Common myeloid progenitor, CD34-positive (primary cell): Measurements from ENCODE around the gene TMEM145.

ENCODE experiments used
- CTCF ChIA-PET: fragments of 350-600 bp; sonication (Branson Sonifier 250); formaldehyde crosslinking; loops from one replicate; lab custom pipeline; 2021; ENCODE audit warnings: antibody characterized with exemption; lab: Charles Lee
- POLR2A ChIA-PET: fragments of 350-600 bp; sonication (Branson Sonifier 250); formaldehyde crosslinking; loops from one replicate; lab custom pipeline; 2021; ENCODE audit warnings: antibody characterized with exemption; lab: Charles Lee
- DNase-seq, 3 donors: peaks; one replicate each; pipeline versions ENCODE4 v3.0.0 to v3.0.0-alpha.2; 2013
- H3K27ac ChIP-seq, 2 experiments: 1 replicate in 1 of 2; 2 replicates in 1 of 2; pipeline ENCODE4 v1.7.0; 2013; ENCODE audit warnings: inconsistent platforms in 2 of 2, low read length in 2 of 2, mild to moderate bottlenecking in 2 of 2, low read depth in 1 of 2, moderate library complexity in 1 of 2; ENCODE audit not compliant: severe bottlenecking in 2 of 2, insufficient read depth in 1 of 2, poor library complexity in 1 of 2
- H3K27me3 ChIP-seq, 5 experiments: replicated peaks in 2 of 5; 1 replicate in 3 of 5; 2 replicates in 2 of 5; pipeline versions ENCODE4 v1.6.1 to v1.7.0; 2013; ENCODE audit warnings: low read length in 4 of 5, mild to moderate bottlenecking in 2 of 5, moderate library complexity in 2 of 5, inconsistent platforms in 1 of 5; ENCODE audit not compliant: insufficient read depth in 5 of 5, control insufficient read depth in 4 of 5
- H3K36me3 ChIP-seq, 4 experiments: 1 replicate in 2 of 4; 2 replicates in 2 of 4; pipeline versions ENCODE4 v1.6.1 to v1.7.0; 2013; ENCODE audit warnings: low read length in 3 of 4, control low read depth in 1 of 4, mild to moderate bottlenecking in 1 of 4; ENCODE audit not compliant: control insufficient read depth in 4 of 4, insufficient read depth in 4 of 4
- H3K4me1 ChIP-seq, 4 experiments: 1 replicate in 3 of 4; 2 replicates in 1 of 4; pipeline versions ENCODE4 v1.6.1 to v1.7.1; 2013; ENCODE audit warnings: low read length in 3 of 4, mild to moderate bottlenecking in 3 of 4, control low read depth in 1 of 4, inconsistent platforms in 1 of 4, moderate library complexity in 1 of 4; ENCODE audit not compliant: control insufficient read depth in 4 of 4, insufficient read depth in 4 of 4; ENCODE audit errors: control extremely low read depth in 1 of 4
- H3K4me3 ChIP-seq, 7 experiments: 1 replicate in 4 of 7; 2 replicates in 3 of 7; pipeline versions ENCODE4 v1.5.1 to v1.7.0; 2013; ENCODE audit warnings: mild to moderate bottlenecking in 7 of 7, low read length in 6 of 7, moderate library complexity in 6 of 7, inconsistent platforms in 2 of 7, low read depth in 2 of 7, control low read depth in 1 of 7; ENCODE audit not compliant: insufficient read depth in 4 of 7, control insufficient read depth in 1 of 7; ENCODE audit errors: extremely low read depth in 1 of 7
- H3K9me3 ChIP-seq, 5 experiments: 1 replicate in 4 of 5; 2 replicates in 1 of 5; pipeline versions ENCODE4 v1.6.1 to v1.7.1; 2013; ENCODE audit warnings: low read length in 4 of 5, mild to moderate bottlenecking in 2 of 5, inconsistent platforms in 1 of 5, low read depth in 1 of 5, moderate library complexity in 1 of 5; ENCODE audit not compliant: control insufficient read depth in 4 of 5, insufficient read depth in 2 of 5; ENCODE audit errors: control extremely low read depth in 1 of 5
- WGBS: methylation state at CpG from one replicate; pipeline ENCODE4 v1.1.5; 2013; ENCODE audit not compliant: insufficient coverage; 5-methylcytosine and 5-hydroxymethylcytosine counted together

Gene TMEM145

DNA sequence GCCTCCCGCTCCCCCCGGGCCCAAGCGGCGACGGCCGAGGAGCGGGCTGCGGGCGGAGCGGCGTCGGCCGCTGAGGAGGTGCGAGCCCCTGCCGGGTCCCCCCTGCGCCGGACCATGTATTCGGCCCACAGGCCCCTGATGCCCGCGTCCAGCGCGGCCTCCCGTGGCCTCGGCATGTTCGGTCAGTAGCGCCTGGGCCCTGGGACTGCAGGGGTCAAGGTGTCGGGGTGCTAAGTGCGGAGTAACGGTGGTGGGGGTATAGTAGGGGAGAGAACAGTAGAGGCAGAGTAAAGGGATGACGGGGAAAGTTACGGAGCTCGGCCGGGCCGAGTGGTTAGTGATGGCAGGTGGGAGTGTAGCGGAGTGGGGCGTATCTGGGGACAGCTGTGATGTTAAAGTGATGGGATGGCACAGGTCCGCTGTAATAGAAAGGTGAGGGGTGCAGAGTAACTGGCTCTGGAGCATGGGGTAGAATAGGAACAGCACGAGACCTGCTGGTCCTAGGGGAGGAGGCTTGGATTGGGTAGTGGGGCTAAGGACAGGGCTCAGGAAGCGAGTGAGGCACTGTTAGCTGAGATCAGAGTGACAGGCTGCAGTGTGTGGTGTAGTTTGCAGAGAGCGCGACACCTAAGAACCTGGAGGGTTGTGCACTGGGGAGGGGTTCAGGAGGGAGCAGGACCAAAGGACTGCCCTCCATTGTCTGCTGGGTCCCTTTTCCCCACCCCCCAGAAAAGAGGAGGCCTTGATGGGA lies 28.3 kb upstream of the TMEM145 start:
- ChIA-PET CTCF (interaction anchor here (1.0 to 1.4 kb wide), 2 partner anchors 33 to 177 kb away, joined by 3 to 5 read pairs; no protein-coding TSS in a partner anchor), POLR2A (interaction anchor here (1.1 kb wide), 1 partner anchor 42 kb away, joined by 4 read pairs; the partner anchor contains the start of gene GSK3A)
- no peaks in the 10 kb centered on the region for H3K9me3 ChIP-seq
- H3K36me3 ChIP-seq: peaks cover 4 to 36% (median 27%) of the 10 kb centered on the region in 4 experiments
- H3K27ac ChIP-seq: peak overlapping the region in 1 of 2 experiments; percentile 76
- no peaks in the 10 kb centered on the region for H3K27me3 ChIP-seq
- peak in 1 of 3 donors; percentile 48 for DNase-seq
- peak overlapping the region; percentile 35 to 87 (median 83) for H3K4me3 ChIP-seq
- under 1% methylated on average over 35 of the region's 41 CpGs for WGBS
- H3K4me1 ChIP-seq: peaks cover 9 to 59% (median 50%) of the 10 kb centered on the region in 4 experiments

DNA sequence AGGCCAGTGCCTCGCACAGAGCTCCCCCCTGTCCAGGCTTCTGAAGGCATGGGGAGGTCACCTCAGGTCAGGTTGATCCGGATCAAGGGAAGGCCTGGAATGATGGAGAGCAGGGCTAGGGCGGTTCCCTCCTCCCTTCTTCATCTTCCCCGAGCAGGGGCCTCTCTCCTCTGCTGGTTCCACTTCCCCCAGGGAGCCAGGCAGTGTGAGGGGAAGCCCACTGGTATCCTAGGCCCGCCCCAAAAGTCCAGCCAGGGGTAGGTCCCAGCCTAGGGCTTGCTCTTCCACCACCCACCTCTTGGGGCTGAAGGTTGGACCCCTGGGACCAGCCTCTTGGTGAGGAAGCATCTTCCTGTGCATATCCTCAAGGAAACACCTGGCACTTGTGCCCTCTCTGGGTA lies 27.6 kb upstream of the TMEM145 start:
- WGBS: 5% methylated on average over 4 of the region's 5 CpGs
- H3K4me1 ChIP-seq: peaks cover 9 to 52% (median 50%) of the 10 kb centered on the region in 4 experiments
- H3K27me3 ChIP-seq: no peaks in the 10 kb centered on the region
- peak overlapping the region in 1 of 2 experiments; percentile 76 for H3K27ac ChIP-seq
- H3K4me3 ChIP-seq: peak overlapping the region in 6 of 7 experiments; percentile 73 to 87 (median 84)
- ChIA-PET CTCF (interaction anchor here (1.0 to 1.4 kb wide), 2 partner anchors 34 to 177 kb away, joined by 3 to 5 read pairs; no protein-coding TSS in a partner anchor), POLR2A (no interaction called here)
- peaks cover 4 to 44% (median 33%) of the 10 kb centered on the region in 4 experiments for H3K36me3 ChIP-seq
- no peaks in the 10 kb centered on the region for H3K9me3 ChIP-seq
- DNase-seq: peak; percentile 49 to 89 (median 87)

GRCh38 chr19:42285988-42286348 lies 27.1 kb upstream of the TMEM145 start:
- CTCF ChIA-PET: no interaction called here
- peak overlapping the region in 6 of 7 experiments; percentile 73 to 87 (median 84) for H3K4me3 ChIP-seq
- H3K36me3 ChIP-seq: peaks cover 4 to 48% (median 37%) of the 10 kb centered on the region in 4 experiments

DNA sequence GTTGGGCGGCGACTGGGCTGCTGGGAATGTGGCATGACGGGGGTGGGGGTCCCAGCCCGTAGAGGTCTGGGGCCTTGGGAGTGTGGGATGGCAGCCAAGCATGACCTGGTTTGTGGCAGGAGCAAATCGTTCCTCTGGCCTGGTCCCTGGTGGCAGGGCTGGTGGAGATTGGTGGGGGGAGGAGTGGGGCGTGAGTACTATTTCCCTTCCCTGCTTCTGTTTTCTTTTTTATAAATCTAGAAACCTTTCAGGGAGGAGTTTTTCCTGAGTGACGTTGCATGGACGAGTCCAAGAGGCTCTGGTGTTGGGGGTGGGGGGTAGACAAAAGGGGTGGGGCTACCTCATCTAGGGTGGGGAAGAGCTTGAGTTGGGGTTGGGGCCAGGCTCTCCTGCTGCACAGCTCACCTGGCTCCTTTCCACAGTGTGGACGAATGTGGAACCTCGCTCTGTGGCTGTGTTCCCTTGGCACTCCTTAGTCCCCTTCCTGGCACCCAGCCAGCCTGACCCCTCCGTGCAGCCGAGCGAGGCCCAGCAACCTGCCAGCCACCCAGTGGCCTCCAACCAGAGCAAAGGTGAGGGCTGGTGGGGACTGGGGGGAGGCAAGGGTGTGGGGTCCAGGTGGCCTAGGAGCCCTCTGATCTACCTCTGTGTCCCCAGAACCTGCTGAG lies 26.6 kb upstream of the TMEM145 start:
- peak overlapping the region in 1 of 2 experiments; percentile 76 for H3K27ac ChIP-seq
- WGBS: 23% methylated on average over 6 of the region's 13 CpGs
- H3K9me3 ChIP-seq: no peaks in the 10 kb centered on the region
- peaks cover 9 to 46% (median 44%) of the 10 kb centered on the region in 4 experiments for H3K4me1 ChIP-seq
- POLR2A ChIA-PET: no interaction called here
- peak overlapping the region in 6 of 7 experiments; percentile 73 to 87 (median 84) for H3K4me3 ChIP-seq
- H3K27me3 ChIP-seq: no peaks in the 10 kb centered on the region
- CTCF ChIA-PET: interaction anchor here (1.1 to 1.8 kb wide), 2 partner anchors 13 to 178 kb away, joined by 3 to 5 read pairs; no protein-coding TSS in a partner anchor
- DNase-seq: peak; percentile 55 to 81 (median 81)
- peaks cover 4 to 53% (median 40%) of the 10 kb centered on the region in 4 experiments for H3K36me3 ChIP-seq

More at GRCh38 chr19:42285988-42286348, 27.1 kb upstream of the TMEM145 start:
- 0% methylated on average over 4 of the region's 6 CpGs for WGBS
- DNase-seq: no peak
- POLR2A ChIA-PET: no interaction called here
- Histone ChIP-seq H3K4me1 (peaks cover 9 to 51% (median 49%) of the 10 kb centered on the region in 4 experiments), H3K27me3 (no peaks in the 10 kb centered on the region), H3K9me3 (no peaks in the 10 kb centered on the region), H3K27ac (peak overlapping the region in 1 of 2 experiments; percentile 76)

DNA sequence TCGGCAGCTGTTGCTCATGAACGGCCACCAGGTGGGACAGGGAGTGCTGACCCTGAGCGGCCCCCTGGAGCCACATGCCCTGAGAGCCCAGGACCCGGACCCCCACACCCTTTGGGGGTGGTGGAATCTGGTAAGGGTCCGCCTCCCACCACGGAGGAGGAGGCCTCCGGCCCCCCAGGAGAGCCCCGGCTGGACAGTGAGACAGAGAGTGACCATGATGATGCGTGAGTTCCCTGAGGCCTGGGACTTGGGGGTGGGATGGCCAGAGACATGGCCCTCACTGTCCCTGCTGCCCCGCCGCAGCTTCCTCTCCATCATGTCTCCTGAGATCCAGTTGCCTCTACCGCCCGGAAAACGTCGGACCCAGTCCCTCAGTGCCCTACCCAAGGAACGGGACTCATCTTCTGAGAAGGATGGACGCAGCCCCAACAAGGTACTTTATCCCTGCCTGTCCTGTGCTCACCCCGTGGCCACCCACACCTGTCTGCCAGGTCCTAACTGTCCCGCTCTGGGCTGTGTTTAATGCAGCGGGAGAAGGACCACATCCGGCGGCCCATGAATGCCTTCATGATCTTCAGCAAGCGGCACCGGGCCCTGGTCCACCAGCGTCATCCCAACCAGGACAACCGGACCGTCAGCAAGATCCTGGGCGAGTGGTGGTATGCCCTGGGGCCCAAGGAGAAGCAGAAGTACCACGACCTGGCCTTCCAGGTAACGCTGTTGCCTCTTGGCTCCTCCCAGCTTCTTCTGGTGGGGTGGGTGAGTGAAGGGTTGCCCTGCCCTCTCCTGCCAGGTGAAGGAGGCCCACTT lies 25.9 kb upstream of the TMEM145 start:
- H3K36me3 ChIP-seq: peaks cover 8 to 61% (median 44%) of the 10 kb centered on the region in 4 experiments
- POLR2A ChIA-PET: no interaction called here

DNA sequence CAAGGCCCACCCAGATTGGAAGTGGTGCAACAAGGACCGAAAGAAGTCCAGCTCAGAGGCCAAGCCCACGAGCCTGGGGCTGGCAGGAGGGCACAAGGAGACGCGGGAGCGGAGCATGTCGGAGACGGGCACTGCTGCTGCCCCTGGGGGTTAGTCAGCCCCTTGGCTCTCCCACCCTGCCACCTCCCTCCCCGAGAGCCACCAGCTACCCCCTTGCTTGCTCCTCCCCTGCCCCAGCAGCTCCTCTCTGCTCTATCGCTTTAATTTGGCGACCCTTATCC lies 25.3 kb upstream of the TMEM145 start:
- WGBS: 96% methylated on average over 10 of the region's 10 CpGs
- POLR2A ChIA-PET: no interaction called here
- H3K27ac ChIP-seq: no peak overlapping the region
- peaks cover 9 to 66% (median 49%) of the 10 kb centered on the region in 4 experiments for H3K36me3 ChIP-seq
- H3K4me1 ChIP-seq: peaks cover 6 to 33% (median 32%) of the 10 kb centered on the region in 4 experiments
- CTCF ChIA-PET: interaction anchor here (0.9 to 1.8 kb wide), 5 partner anchors 12 to 179 kb away, joined by 3 to 6 read pairs (median 3); partner anchors contain the start of gene POU2F2
- H3K4me3 ChIP-seq: no peak overlapping the region
- no peaks in the 10 kb centered on the region for H3K27me3 ChIP-seq
- no peaks in the 10 kb centered on the region for H3K9me3 ChIP-seq
- no peak for DNase-seq

More for the DNA sequence above, 25.9 kb upstream of the TMEM145 start:
- 95% methylated on average over 19 of the region's 30 CpGs for WGBS
- Histone ChIP-seq H3K4me3 (peak overlapping the region in 1 of 7 experiments; percentile 30), H3K27ac (no peak overlapping the region), H3K4me1 (peaks cover 9 to 39% (median 37%) of the 10 kb centered on the region in 4 experiments), H3K9me3 (no peaks in the 10 kb centered on the region), H3K27me3 (no peaks in the 10 kb centered on the region)
- no peak for DNase-seq
- CTCF ChIA-PET: interaction anchor here (1.0 to 1.8 kb wide), 3 partner anchors 12 to 178 kb away, joined by 3 to 5 read pairs (median 3); partner anchors contain the start of gene POU2F2
